Muscle of back (tissue), 11 donors: ENCODE data around the gene RXFP2. TPM values are rescaled to one million over a fixed set of nuclear protein-coding genes. Genes with fewer than 3 reads are reported as not detected.
A peak's percentile ranks its signal among the peaks of the same experiment; 100 is the strongest.

ENCODE experiments used
- DNase-seq, 3 donors: peaks; one replicate each; pipeline versions ENCODE4 v3.0.0 to v3.0.0-alpha.2; 2013
- polyA plus RNA-seq, 10 donors: library from polyadenylated mRNA; unstranded; fragments of 120-200 nt; gene quantifications; one replicate each; pipeline ENCODE4 v1.2.1, GENCODE V29; 2013; ENCODE audit not compliant: insufficient read length in 10 of 10

RXFP2 gene
- polyA plus RNA-seq, 10 donors, result 0.16 to 0.27 (median 0.22) TPM; not detected in 6

GRCh38 chr13:31767175-31767900 lies 28.0 kb downstream of the RXFP2 start:
- peak in 1 of 3 donors; percentile 85 for DNase-seq

GRCh38 chr13:31768351-31768750 lies 29.0 kb downstream of the RXFP2 start:
- DNase-seq, result no peak

- DNase-seq, result no peak
These were observed 30.2 kb downstream of the RXFP2 start for GRCh38 chr13:31769575-31769974.

GRCh38 chr13:31772231-31772630 lies 32.9 kb downstream of the RXFP2 start:
- no peak for DNase-seq

DNA sequence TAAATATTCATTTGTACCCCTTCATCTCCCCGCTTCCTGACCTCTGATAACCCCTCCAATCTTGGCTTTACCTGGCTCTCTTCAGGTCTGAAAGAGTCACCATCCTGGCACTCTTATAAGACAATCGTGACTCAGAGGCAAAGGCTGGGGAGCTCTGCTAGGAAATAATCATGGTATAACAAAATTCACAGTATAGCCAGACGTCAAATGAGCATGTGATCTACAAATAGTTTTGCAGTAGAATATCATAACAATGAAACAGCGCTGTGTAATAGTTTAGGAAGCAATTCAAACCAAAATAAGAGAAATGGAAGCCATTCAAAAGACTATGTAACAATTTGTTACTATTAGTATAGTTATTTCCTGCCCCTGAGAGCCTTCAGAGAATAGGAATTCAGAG lies 34.2 kb downstream of the RXFP2 start:
- DNase-seq, result no peak

GRCh38 chr13:31774186-31774750 lies 34.9 kb downstream of the RXFP2 start:
- DNase-seq, result no peak

DNA sequence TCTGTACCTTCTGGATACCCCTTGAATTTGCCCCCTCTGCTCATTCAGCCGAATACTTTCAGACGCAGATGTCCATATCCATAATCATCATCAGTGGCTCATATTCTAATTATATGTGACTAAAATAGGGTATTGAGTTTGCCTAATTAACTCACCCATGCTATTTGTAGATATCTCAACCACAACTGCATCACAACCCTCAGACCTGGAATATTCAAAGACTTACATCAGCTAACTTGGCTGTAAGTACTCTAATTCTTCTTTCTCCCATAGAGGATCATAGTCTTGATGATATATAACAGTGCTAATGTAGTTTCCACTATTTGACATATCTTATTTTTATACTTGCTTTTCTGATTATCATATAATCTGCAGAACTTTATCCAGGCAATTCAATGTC lies 35.8 kb downstream of the RXFP2 start:
- DNase-seq, result no peak

GRCh38 chr13:31775686-31776085 lies 36.4 kb downstream of the RXFP2 start:
- DNase-seq, result peak in 2 of 3 donors; percentile 82 to 87

DNA sequence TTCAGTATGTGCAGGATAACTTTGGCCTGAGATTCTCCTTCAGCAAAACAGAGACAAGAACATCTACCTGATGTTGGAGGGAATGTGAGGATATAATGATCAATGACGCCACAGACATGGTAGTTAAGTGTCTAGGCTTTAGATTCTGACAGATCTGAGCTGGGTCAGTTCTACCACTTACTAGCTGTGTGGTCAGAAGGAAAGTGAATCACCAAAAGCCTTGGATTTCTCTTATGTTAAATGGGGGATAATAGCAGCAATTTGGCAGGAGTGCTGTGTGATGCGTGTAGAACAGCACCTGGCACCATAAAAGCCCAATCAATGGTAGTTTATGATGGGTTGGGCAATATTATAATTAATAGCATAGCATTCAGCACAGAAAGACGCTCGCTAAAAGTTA lies 41.7 kb downstream of the RXFP2 start:
- DNase-seq, result no peak

- no peak for DNase-seq
These were observed 46.7 kb downstream of the RXFP2 start for GRCh38 chr13:31786011-31786410.

DNA sequence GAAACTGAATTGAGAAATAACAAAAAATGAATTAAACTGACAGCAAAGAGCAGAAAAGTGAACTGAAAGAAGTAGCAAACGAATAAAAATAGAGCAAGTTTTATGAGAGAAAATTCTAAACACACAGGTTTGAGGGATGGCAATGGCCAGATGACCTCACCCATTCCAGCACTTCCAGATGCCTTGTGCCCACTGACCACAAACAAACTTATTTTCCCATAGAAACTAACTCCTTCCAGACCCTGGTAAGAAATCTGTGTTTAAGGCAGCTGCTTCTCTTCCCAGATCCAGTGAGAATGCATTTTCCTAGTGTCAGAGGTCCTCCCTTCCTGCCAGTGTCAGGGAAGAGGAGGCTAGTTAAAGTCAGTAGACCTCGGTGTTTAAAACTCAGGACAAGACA lies 51.7 kb downstream of the RXFP2 start:
- no peak for DNase-seq

DNA sequence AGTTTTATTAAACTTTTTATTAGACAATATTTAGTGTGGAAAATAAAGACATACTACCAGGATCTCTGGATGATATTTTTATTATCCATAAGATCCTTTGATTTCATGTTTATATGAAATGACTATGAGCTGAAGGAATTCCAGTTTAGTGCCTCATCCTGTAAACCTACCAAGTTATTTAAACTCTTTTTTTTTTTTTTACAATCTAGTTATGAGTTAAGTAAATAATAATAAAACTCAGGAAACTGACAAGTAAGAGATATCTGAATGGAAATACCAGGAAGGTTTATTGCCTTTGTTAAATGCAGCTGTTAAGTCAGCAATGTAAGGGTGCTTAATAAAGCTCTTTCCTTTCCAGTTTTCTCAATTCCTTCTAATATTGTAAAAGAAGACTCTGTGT lies 53.9 kb downstream of the RXFP2 start:
- DNase-seq, result no peak

DNA sequence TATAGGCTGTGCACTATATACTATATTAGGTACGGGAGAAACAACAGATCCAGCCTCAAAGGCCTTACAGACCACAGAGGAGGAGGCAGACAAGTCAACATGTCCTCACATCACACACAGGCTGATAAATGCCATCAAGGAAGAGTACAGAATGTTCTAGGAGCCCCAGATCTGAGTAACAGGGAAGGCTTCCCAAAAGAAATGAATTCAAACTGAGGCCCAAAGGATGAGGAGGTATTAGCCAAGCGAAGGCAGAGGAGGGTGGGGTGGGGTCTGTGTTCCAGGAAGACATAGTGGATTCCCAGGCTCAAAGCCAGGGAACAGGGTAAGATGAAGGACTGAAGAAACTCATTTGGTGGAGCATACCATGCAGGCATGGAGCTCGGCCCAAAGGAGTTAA lies 55.1 kb downstream of the RXFP2 start:
- no peak for DNase-seq

DNA sequence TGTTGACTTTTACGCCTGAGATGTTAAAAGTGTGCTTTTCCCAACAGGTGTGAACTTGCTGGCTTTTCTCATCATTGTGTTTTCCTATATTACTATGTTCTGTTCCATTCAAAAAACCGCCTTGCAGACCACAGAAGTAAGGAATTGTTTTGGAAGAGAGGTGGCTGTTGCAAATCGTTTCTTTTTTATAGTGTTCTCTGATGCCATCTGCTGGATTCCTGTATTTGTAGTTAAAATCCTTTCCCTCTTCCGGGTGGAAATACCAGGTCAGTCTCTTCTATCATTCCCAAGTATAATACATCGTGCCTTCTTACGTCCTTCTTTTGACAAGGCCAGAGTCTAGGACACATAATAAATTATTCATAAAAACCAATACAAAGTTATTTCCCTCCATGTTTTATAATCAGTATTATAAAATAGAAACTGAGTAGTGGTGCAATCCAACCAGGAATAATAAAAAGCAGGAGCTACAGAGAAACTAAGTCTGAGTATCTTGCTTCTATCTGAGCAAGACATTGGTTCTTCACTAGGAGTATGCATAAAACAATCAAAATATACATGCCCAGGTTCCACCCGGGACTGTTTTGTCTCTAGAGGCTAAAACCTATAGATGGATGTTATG lies 57.9 kb downstream of the RXFP2 start:
- peak; percentile 40 to 68 (median 45) for DNase-seq

GRCh38 chr13:31798189-31798588 lies 58.9 kb downstream of the RXFP2 start:
- DNase-seq, result no peak

- DNase-seq, result no peak
These were observed 61.8 kb downstream of the RXFP2 start for GRCh38 chr13:31801088-31801487.

- no peak for DNase-seq
These were observed 64.0 kb downstream of the RXFP2 start for GRCh38 chr13:31803311-31803710.

- no peak for DNase-seq
These were observed 66.5 kb downstream of the RXFP2 start for GRCh38 chr13:31805841-31806240.

- DNase-seq, result no peak
These were observed 67.8 kb downstream of the RXFP2 start for GRCh38 chr13:31807090-31807541.

DNA sequence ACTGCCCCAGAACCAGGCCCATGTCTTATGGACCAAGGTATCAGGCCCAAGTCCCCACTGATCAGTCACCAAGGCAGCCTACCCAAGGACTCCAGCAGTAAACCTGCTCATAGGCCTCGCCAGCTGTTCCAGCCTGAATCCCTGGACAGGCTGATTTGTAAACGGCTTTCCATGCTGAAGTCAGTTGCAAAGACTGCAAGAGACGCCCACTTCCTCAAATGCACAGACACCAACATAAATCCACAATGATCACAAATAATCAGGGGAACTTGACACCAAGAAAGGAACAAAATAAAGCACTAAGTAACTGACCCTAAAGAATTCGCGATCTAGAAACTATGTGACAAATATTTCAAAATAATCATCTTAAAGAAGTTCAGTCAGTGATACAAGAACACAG lies 75.2 kb downstream of the RXFP2 start:
- no peak for DNase-seq

DNA sequence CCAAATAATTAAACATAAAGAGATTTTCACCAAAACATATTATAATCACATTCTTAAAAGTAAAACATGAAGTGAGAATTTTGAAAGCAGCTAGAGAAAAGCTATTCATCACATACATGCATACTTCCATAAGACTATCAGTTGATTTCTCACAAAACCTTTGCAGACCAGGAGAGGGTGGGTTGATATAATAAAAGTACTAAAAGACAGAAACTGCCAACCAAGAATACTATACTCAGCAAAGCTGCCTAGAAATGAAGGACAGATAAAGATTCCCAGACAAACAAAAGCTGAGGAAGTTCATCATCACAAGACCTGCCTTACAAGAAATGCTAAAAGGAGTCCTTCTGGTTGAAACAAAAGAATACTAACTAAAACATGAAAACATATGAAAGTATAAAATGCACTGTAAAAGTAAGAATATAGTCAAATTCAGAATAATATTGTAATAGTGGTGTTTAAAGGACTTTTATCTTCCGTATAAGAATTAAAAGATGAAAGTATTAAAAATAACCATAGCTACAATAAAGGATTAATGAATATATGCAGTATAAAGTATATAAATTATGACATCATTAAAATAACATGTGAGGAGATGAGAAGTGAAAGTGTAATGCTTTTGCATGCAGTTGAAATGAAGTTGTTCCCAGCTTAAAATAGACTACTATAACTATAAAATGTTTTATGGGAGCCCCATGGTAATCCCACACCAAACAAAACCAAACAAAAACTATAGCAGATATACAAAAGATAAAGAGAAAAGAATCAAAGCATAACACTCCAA lies 76.2 kb downstream of the RXFP2 start:
- DNase-seq, result no peak

DNA sequence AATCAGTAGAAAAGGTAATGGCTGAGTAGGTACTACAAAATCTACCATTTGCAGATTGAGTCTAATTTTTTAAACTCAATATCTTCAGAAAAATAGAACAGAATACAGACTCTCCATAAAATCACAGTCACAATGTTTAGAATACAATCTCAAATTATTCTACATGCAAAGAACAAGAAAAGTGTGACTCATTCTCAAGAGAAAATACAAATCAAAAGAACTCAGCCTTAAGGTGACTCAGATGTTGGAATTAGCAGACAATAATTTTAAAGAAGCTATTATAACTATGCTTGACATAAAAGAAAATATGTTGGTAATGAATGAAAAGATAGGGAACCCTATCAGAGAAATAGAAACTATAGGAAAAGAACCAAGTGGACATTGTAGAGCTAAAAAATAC lies 78.9 kb downstream of the RXFP2 start:
- no peak for DNase-seq
